Endothelial cell of umbilical vein (primary cell): ENCODE results near the gene CD84. TPM values are rescaled to one million over a fixed set of nuclear protein-coding genes. Genes with fewer than 3 reads are reported as not detected.
"Not testable (repeated sequence)": the region's sequence is repeated elsewhere in the genome, so short reads cannot be mapped to it uniquely, and the experiment has no call there.

Experiments used
- BruUV-seq: library from RNA; stranded (reverse); fragments of 400-500 nt; replicated peaks from 2 replicates; lab custom pipeline; 2021; lab: Mats Ljungman, UMichigan
- CTCF ChIA-PET: fragments of 300-600, 350-600 bp; sonication (Branson Sonifier 250); formaldehyde crosslinking; loops from one replicate; lab custom pipeline; 2021; ENCODE audit warnings: antibody characterized with exemption, inconsistent platforms; lab: Charles Lee
- POLR2A ChIA-PET: fragments of 300-600, 350-600 bp; sonication (Branson Sonifier 250); formaldehyde crosslinking; loops from one replicate; lab custom pipeline; 2021; ENCODE audit warnings: antibody characterized with exemption, inconsistent platforms; lab: Charles Lee
- DNase-seq: peaks from one replicate; pipeline ENCODE4 v3.0.0-alpha.2; 2011; ENCODE audit warnings: low read depth, low spot score
- FAIRE-seq: peaks from 2 replicates; lab custom pipeline; 2011; peaks lifted over from hg19 to GRCh38; lab: Jason Lieb, UNC
- H2AFZ ChIP-seq: 2 replicates; pipeline ENCODE4 v1.6.0; 2012; ENCODE audit warnings: low read depth, low read length, control low read depth, inconsistent platforms
- H3K27ac ChIP-seq: 2 replicates; pipeline ENCODE4 v1.5.1; 2011; ENCODE audit warnings: low read depth, mild to moderate bottlenecking, control low read depth, low read length, moderate library complexity; ENCODE audit not compliant: insufficient read depth
- H3K27me3 ChIP-seq, 2 experiments: 2 replicates each; pipeline versions ENCODE4 v1.6.0 to v1.6.1; 2011; ENCODE audit warnings: low read length in 2 of 2, mixed read lengths in 1 of 2; ENCODE audit not compliant: control insufficient read depth in 2 of 2, insufficient read depth in 2 of 2
- H3K36me3 ChIP-seq, 2 experiments: 2 replicates in 1 of 2; 3 replicates in 1 of 2; pipeline ENCODE4 v1.5.1; 2011; ENCODE audit warnings: low read length in 2 of 2, mild to moderate bottlenecking in 1 of 2, moderate library complexity in 1 of 2; ENCODE audit not compliant: control insufficient read depth in 2 of 2, insufficient read depth in 2 of 2; ENCODE audit errors: extremely low read depth in 1 of 2
- H3K4me1 ChIP-seq: 3 replicates; pipeline ENCODE4 v1.5.1; 2011; ENCODE audit warnings: mild to moderate bottlenecking, low read length; ENCODE audit not compliant: control insufficient read depth, insufficient read depth; ENCODE audit errors: extremely low read depth
- H3K4me2 ChIP-seq: 2 replicates; pipeline ENCODE4 v1.6.1; 2011; ENCODE audit warnings: low read length, control low read depth, mixed read lengths; ENCODE audit not compliant: insufficient read depth
- H3K4me3 ChIP-seq, 3 experiments: fragments of 200-600 bp in 1 of 3; sonication (generic), shearing (Covaris generic) in 1 of 3; replicated peaks in 1 of 3; 2 replicates each; pipeline ENCODE4 v1.5.1; 2011 to 2016; ENCODE audit warnings: control low read depth in 3 of 3, low read length in 3 of 3, mild to moderate bottlenecking in 2 of 3, inconsistent platforms in 1 of 3, low read depth in 1 of 3, moderate library complexity in 1 of 3; ENCODE audit not compliant: insufficient read depth in 1 of 3
- H3K79me2 ChIP-seq: 2 replicates; pipeline ENCODE4 v1.6.0; 2012; ENCODE audit warnings: low read length, inconsistent platforms; ENCODE audit not compliant: control insufficient read depth, insufficient read depth
- H3K9ac ChIP-seq: replicated peaks from 2 replicates; pipeline ENCODE3; 2011; ENCODE audit warnings: low read length, control low read depth; ENCODE audit not compliant: insufficient read depth; ENCODE audit errors: extremely low read depth
- H3K9me1 ChIP-seq: replicated peaks from 3 replicates; pipeline ENCODE4 v1.6.0; 2011; ENCODE audit warnings: mild to moderate bottlenecking, low read length; ENCODE audit not compliant: control insufficient read depth, insufficient read depth; ENCODE audit errors: extremely low read depth
- H3K9me3 ChIP-seq: replicated peaks from 2 replicates; pipeline ENCODE4 v1.5.1; 2012; ENCODE audit warnings: low read length, inconsistent platforms; ENCODE audit not compliant: control insufficient read depth, insufficient read depth
- H4K20me1 ChIP-seq: replicated peaks from 2 replicates; pipeline ENCODE3; 2011; ENCODE audit warnings: mild to moderate bottlenecking, low read length; ENCODE audit not compliant: control insufficient read depth, insufficient read depth; ENCODE audit errors: extremely low read depth
- CTCF ChIP-seq, 2 donors: IDR thresholded peaks; 1 replicate in 1 of 2; 2 replicates in 1 of 2; pipeline ENCODE4 v1.5.1; 2011; ENCODE audit warnings: low read length in 2 of 2, mild to moderate bottlenecking in 2 of 2, moderate library complexity in 2 of 2, control low read depth in 1 of 2, inconsistent platforms in 1 of 2, low read depth in 1 of 2; ENCODE audit not compliant: insufficient read depth in 1 of 2; ENCODE audit errors: extremely low read depth in 1 of 2
- EZH2 ChIP-seq: IDR thresholded peaks from 2 replicates; pipeline ENCODE4 v1.6.1; 2012; ENCODE audit warnings: borderline replicate concordance, low read depth, mild to moderate bottlenecking, moderate library complexity, low read length, inconsistent platforms; ENCODE audit not compliant: severe bottlenecking
- FOS ChIP-seq: IDR thresholded peaks from 2 replicates; pipeline ENCODE4 v1.6.1; 2011; ENCODE audit warnings: mild to moderate bottlenecking, low read length, moderate library complexity, borderline replicate concordance; ENCODE audit not compliant: insufficient read depth
- GATA2 ChIP-seq: IDR thresholded peaks from 2 replicates; pipeline ENCODE4 v1.7.0; 2011; ENCODE audit warnings: low read depth, mild to moderate bottlenecking, moderate library complexity, mixed read lengths, low read length; ENCODE audit not compliant: insufficient read length, insufficient read depth
- JUN ChIP-seq: IDR thresholded peaks from 2 replicates; pipeline ENCODE4 v1.6.1; 2011; ENCODE audit warnings: borderline replicate concordance, low read depth; ENCODE audit not compliant: insufficient read length, insufficient read depth
- MAX ChIP-seq: IDR thresholded peaks from 2 replicates; pipeline ENCODE4 v1.6.1; 2011; ENCODE audit not compliant: insufficient read depth, insufficient read length
- MYC ChIP-seq: IDR thresholded peaks from one replicate; pipeline ENCODE4 v1.6.1; 2011; ENCODE audit warnings: mild to moderate bottlenecking, low read depth, low read length
- POLR2A ChIP-seq: IDR thresholded peaks from 2 replicates; pipeline ENCODE4 v1.6.1; 2012; ENCODE audit warnings: low read depth, mild to moderate bottlenecking, control low read depth, low read length
- POLR2AphosphoS5 ChIP-seq: IDR thresholded peaks from 2 replicates; pipeline ENCODE4 v1.6.1; 2012; ENCODE audit warnings: low read depth, mild to moderate bottlenecking, control low read depth, low read length, moderate library complexity; ENCODE audit not compliant: insufficient read depth
- dilution Hi-C: fragments of 300-500 bp; cut with MboI; formaldehyde crosslinking; loops from one replicate; pipeline ENCODE4 v1.15.0; 2019; ENCODE audit warnings: low sequenced_read_pairs; ENCODE audit not compliant: extremely low pct_ligation_motif_present
- intact Hi-C: fragments of 100-400 bp; cut with micrococcal nuclease; formaldehyde crosslinking; loops from one replicate; pipeline ENCODE4 v1.10.0; 2022
- polyA plus RNA-seq, 4 experiments: library from polyadenylated mRNA; depleted of rRNA in 3 of 4; stranded (reverse) in 3 of 4; unstranded in 1 of 4; fragments of >200 nt; gene quantifications; 2 replicates each; pipeline versions ENCODE4 v1.2.1 to v1.2.3, GENCODE V29; 2011 to 2012; ENCODE audit warnings: missing spikeins in 1 of 4
- total RNA-seq: library from RNA; stranded (reverse); gene quantifications from 2 replicates; pipeline ENCODE4 v1.2.3, GENCODE V29; 2021

CD84 gene
- total and polyA plus RNA-seq, 2 donors (not counting 3 experiments of a cell fraction or from before 2014, with no cell fraction given), result not detected

GRCh38 chr1:160565564-160565963 is 13.7 kb downstream of the CD84 start:
- Histone ChIP-seq H3K9me1 (no peaks in the 10 kb centered on the region), H3K79me2 (no peaks in the 10 kb centered on the region), H3K27me3 (no peaks in the 10 kb centered on the region), H3K9me3 (no peaks in the 10 kb centered on the region), H3K36me3 (no peaks in the 10 kb centered on the region), H3K9ac (no peak overlapping the region), H4K20me1 (no peaks in the 10 kb centered on the region), H2AFZ (no peak overlapping the region), H3K4me3 (no peak overlapping the region), H3K27ac (no peak overlapping the region), H3K4me2 (no peak overlapping the region), H3K4me1 (no peaks in the 10 kb centered on the region)
- BruUV-seq, result no TSS peak
- POLR2A ChIA-PET, result no interaction called here
- dilution Hi-C loops (no loop called here), intact Hi-C loops (no loop called here)
- FAIRE-seq (no peak), DNase-seq (no peak)
- CTCF ChIA-PET, result interaction anchor here (0.9 to 1.8 kb wide), 2 partner anchors 9 to 10 kb away, joined by 3 to 4 read pairs; no protein-coding TSS in a partner anchor
- TF ChIP-seq JUN (no peak), POLR2AphosphoS5 (no peak), MYC (no peak), CTCF (IDR thresholded peaks at IDR 0.05; ENCODE audit: extremely low read depth in 1 of 2, insufficient read depth in 1 of 2, low read depth in 1 of 2, low read length in 2 of 2) (no peak), GATA2 (no peak), POLR2A (no peak), MAX (no peak), FOS (no peak), EZH2 (no peak)

- POLR2A ChIA-PET, result not testable (repeated sequence)
Measured at GRCh38 chr1:160563230-160563629, 16.1 kb downstream of the CD84 start.

GRCh38 chr1:160562745-160563144 is 16.6 kb downstream of the CD84 start:
- H3K4me2 ChIP-seq, POLR2A ChIA-PET, H3K9me3 ChIP-seq, H3K27ac ChIP-seq, dilution Hi-C loops, H4K20me1 ChIP-seq, FAIRE-seq, DNase-seq, H3K27me3 ChIP-seq, H3K4me1 ChIP-seq, H3K9ac ChIP-seq, H3K4me3 ChIP-seq, H3K36me3 ChIP-seq, H2AFZ ChIP-seq, H3K79me2 ChIP-seq, BruUV-seq, intact Hi-C loops, H3K9me1 ChIP-seq, CTCF ChIA-PET: not testable (repeated sequence)

More at GRCh38 chr1:160563230-160563629, 16.1 kb downstream of the CD84 start:
- H3K9me3 ChIP-seq, H3K27me3 ChIP-seq, H3K4me2 ChIP-seq, H3K27ac ChIP-seq, BruUV-seq, H3K4me3 ChIP-seq, H4K20me1 ChIP-seq, CTCF ChIA-PET, H3K79me2 ChIP-seq, FAIRE-seq, H3K36me3 ChIP-seq, dilution Hi-C loops, intact Hi-C loops, DNase-seq, H2AFZ ChIP-seq, H3K9me1 ChIP-seq, H3K9ac ChIP-seq, H3K4me1 ChIP-seq: not testable (repeated sequence)
